Activated naive CD8-positive, alpha-beta T cell (primary cell): Measurements from ENCODE around the gene PPP2R2D.

Experiments used
- H3K27ac Mint-ChIP-seq: one replicate; pipeline ENCODE4 v1.8.0; 2021; ENCODE audit warnings: mixed read lengths
- H3K27me3 Mint-ChIP-seq: one replicate; pipeline ENCODE4 v1.8.0; 2021; ENCODE audit warnings: mixed read lengths
- H3K36me3 Mint-ChIP-seq: one replicate; pipeline ENCODE4 v1.8.0; 2021; ENCODE audit warnings: mixed read lengths
- H3K4me1 Mint-ChIP-seq: one replicate; pipeline ENCODE4 v1.8.0; 2021; ENCODE audit warnings: low read depth, mixed read lengths
- H3K4me3 Mint-ChIP-seq: one replicate; pipeline ENCODE4 v1.8.0; 2021; ENCODE audit warnings: mild to moderate bottlenecking, mixed read lengths
- H3K9me3 Mint-ChIP-seq: one replicate; pipeline ENCODE4 v1.8.0; 2021; ENCODE audit warnings: low read depth, mixed read lengths

Gene PPP2R2D

DNA sequence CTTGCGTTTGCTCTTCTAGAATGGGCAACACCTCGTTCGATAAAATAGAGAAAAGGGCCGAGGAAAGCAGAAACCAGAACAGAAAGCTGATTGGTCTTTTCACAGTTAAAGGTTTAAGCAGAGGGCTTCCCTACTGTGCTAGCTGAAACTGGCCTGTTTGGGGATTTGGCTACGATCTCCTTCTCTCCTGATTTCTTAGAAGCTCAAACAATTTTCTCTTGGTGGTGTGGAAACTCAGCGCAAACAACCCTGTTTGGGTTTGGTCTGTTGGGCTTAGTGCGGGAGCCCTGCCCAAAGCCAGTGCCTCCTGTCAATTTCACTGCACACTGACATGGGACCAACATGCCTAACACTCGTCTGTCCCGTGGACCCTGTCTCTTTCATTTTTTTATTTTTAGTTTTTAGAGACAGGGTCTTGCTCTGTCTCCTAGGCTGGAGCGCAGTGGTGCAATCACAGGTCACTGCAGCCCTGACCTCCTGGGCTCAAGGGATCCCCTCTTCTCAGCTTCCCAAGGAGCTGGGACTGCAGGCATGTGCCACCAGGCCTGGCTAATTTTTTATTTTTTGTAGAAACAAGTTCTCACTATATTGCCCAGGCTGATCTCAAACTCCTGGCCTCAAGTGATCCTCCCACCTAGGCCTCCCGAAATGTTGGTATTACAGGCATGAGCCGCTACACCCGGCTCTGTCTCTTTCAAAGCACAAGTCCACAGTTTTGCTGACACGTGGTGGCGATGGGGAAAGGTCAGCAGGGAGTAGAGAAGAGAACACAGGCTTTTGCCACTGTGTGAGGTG lies 97.4 kb downstream of the PPP2R2D start:
- Mint-ChIP-seq H3K36me3 (no peaks in the 10 kb centered on the region), H3K9me3 (no peaks in the 10 kb centered on the region), H3K27me3 (no peaks in the 10 kb centered on the region), H3K27ac (no peak overlapping the region), H3K4me3 (no peak overlapping the region), H3K4me1 (no peaks in the 10 kb centered on the region)

GRCh38 chr10:131998845-131999681 lies 98.3 kb downstream of the PPP2R2D start:
- no peaks in the 10 kb centered on the region for H3K27me3 Mint-ChIP-seq
- H3K27ac Mint-ChIP-seq, result no peak overlapping the region
- H3K36me3 Mint-ChIP-seq, result no peaks in the 10 kb centered on the region
- no peaks in the 10 kb centered on the region for H3K9me3 Mint-ChIP-seq
- H3K4me3 Mint-ChIP-seq, result no peak overlapping the region
- H3K4me1 Mint-ChIP-seq, result no peaks in the 10 kb centered on the region

DNA sequence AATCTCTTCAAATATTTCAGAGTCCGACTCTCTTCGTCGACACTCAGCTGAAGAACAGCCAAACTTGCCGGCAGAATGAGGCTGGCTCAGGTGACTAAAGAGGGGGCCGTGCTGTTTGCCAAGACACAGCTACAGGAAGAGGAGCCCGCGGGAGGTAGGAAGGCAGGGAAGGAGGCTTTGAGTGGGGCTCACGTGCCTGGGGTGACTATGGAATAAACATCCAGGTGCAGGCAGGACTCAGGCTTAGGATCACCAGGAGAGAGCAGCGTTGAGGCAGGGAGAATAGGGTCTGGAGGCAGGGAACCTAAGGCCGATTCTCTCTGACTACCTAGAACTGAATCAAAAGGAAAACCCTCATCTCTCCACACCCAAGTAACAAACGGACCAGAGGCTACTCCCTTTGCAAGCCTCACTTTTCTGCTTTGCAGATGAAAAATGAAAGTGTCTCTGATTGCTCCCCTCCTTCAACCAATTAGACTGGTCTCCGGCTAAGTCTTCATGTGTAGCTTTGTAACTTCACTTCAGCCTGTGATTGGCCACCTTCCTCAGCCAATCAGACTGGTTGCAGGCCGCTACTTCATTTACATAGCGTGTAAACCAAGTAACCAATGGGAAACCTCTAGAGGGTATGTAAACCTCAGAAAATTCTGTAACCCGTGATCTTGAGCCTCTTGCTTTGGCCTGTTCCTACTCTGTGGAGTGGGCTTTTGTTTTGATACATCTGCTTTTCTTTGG lies 100.6 kb downstream of the PPP2R2D start:
- Mint-ChIP-seq H3K36me3 (no peaks in the 10 kb centered on the region), H3K27ac (no peak overlapping the region), H3K27me3 (no peaks in the 10 kb centered on the region), H3K4me3 (no peak overlapping the region), H3K9me3 (no peaks in the 10 kb centered on the region), H3K4me1 (peaks cover 6% of the 10 kb centered on the region)

DNA sequence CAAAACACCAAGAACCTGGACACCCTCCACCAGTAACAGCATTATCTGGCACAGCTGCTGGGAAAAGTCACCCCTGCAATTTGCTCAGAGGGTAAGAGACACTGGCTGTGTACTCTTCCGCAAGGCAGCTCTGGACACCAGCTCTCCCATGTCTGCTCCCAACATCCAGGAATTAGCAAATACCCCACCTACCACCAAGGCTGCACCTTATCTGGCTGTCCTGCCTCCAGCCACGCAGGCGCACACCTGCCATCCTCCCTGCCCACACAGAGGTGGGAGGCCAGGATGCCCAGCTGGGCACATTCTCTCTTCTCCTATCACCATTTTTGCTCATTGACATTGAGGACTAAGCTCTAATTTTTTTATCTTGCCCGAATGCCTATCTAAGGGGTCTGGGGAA lies 101.2 kb downstream of the PPP2R2D start:
- Mint-ChIP-seq H3K27ac (no peak overlapping the region), H3K36me3 (no peaks in the 10 kb centered on the region), H3K27me3 (no peaks in the 10 kb centered on the region), H3K4me1 (peaks cover 8% of the 10 kb centered on the region), H3K4me3 (no peak overlapping the region), H3K9me3 (no peaks in the 10 kb centered on the region)

DNA sequence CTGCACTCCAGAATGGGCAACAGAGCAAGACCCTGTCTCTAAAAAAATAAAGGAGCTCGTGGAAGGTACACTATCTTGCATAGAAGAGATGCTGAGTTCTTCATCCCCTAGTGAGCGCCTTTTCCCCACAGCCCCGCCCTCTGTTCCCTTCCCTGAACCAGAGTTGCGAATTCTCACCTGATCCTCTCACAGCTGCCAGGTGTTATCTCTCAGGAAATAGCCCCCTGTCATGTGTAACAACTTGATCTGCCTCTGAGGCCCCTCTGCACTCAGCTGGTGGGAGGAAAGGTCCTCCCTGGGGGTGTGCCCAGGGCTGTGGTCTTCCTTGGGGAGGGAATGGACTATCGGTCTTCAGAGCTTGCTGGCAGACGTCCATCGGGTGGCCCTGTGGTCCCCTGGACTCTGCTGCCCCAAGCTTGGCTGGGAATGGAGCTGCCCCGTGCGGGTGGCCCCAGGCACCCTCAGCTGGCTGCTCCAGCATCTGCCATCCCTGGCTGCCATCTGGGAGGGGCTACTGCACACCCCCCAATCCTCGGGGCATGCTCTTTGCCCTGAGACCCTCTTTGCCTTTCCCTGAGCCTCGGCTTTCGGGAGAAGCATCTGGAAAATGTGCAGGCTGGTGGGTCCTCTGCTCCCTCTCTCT lies 102.6 kb downstream of the PPP2R2D start:
- no peaks in the 10 kb centered on the region for H3K36me3 Mint-ChIP-seq
- no peak overlapping the region for H3K4me3 Mint-ChIP-seq

GRCh38 chr10:132004052-132004451 lies 103.2 kb downstream of the PPP2R2D start:
- no peak overlapping the region for H3K27ac Mint-ChIP-seq

More for the DNA sequence above, 102.6 kb downstream of the PPP2R2D start:
- Mint-ChIP-seq H3K27me3 (peaks cover 2% of the 10 kb centered on the region), H3K9me3 (no peaks in the 10 kb centered on the region), H3K27ac (no peak overlapping the region), H3K4me1 (peaks cover 11% of the 10 kb centered on the region)

DNA sequence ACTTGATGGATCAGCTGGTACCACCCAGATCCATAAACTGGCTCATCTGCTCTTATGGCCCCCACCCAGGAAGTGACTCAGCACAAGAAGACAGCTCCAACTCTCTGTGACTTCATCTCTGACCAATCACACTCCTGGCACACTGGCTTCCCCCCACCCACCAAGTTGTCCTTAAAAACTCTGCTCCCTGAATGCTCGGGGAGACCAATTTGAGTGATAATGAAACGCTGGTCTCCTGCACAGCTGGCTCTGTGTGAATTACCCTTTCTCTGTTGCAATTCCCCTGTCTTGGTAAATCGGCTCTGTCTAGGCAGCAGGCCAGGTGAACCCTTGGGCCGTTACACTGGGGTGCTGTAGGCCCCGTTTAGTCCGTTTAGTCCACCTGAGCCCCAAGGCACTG lies 104.3 kb downstream of the PPP2R2D start:
- Mint-ChIP-seq H3K4me3 (no peak overlapping the region), H3K27me3 (peaks cover 4% of the 10 kb centered on the region)

More at GRCh38 chr10:132004052-132004451, 103.2 kb downstream of the PPP2R2D start:
- peaks cover 11% of the 10 kb centered on the region for H3K4me1 Mint-ChIP-seq
- no peak overlapping the region for H3K4me3 Mint-ChIP-seq
- H3K36me3 Mint-ChIP-seq, result no peaks in the 10 kb centered on the region
- peaks cover 2% of the 10 kb centered on the region for H3K27me3 Mint-ChIP-seq
- no peaks in the 10 kb centered on the region for H3K9me3 Mint-ChIP-seq

DNA sequence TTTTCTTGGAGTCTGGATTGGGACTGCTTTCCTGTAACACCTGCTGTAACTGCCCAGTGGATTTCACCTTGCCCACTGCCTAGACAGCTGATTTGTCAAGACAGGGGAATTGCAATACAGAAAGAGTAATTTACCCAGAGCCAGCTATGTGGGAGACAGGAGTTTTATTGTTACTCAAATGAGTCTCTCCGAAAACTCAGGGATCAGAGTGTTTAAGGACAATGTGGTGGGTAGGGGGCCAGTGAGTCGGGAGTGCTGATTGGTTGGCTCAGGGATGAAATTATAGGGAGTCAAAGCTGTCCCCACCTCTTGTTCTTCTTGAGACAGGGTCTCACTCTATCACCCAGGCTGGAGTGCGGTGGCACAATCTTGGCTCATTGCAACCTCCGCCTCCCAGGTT lies 106.2 kb downstream of the PPP2R2D start:
- no peaks in the 10 kb centered on the region for H3K36me3 Mint-ChIP-seq
- H3K4me3 Mint-ChIP-seq, result no peak overlapping the region
- H3K27ac Mint-ChIP-seq, result no peak overlapping the region
- H3K4me1 Mint-ChIP-seq, result peaks cover 11% of the 10 kb centered on the region
- H3K27me3 Mint-ChIP-seq, result peaks cover 7% of the 10 kb centered on the region
- H3K9me3 Mint-ChIP-seq, result no peaks in the 10 kb centered on the region

More for the DNA sequence above, 104.3 kb downstream of the PPP2R2D start:
- H3K4me1 Mint-ChIP-seq, result peaks cover 11% of the 10 kb centered on the region
- H3K36me3 Mint-ChIP-seq, result no peaks in the 10 kb centered on the region
- H3K9me3 Mint-ChIP-seq, result no peaks in the 10 kb centered on the region
- H3K27ac Mint-ChIP-seq, result no peak overlapping the region

GRCh38 chr10:132007681-132008080 lies 106.9 kb downstream of the PPP2R2D start:
- Mint-ChIP-seq H3K36me3 (no peaks in the 10 kb centered on the region), H3K9me3 (no peaks in the 10 kb centered on the region), H3K27ac (no peak overlapping the region), H3K4me3 (no peak overlapping the region), H3K27me3 (peaks cover 7% of the 10 kb centered on the region), H3K4me1 (peaks cover 11% of the 10 kb centered on the region)
